ENCODE results near the gene EDN2.

The EDN2 gene

GRCh38 chr1:41500378-41500777, 15.9 kb upstream of the EDN2 start:
- Histone ChIP-seq H3K27ac (no peak overlapping the region), H3K4me3 (ENCODE audit: low read depth, low read length) (no peak overlapping the region), H3K36me3 (replicated peaks) (no peaks in the 10 kb centered on the region), H3K27me3 (replicated peaks) (no peaks in the 10 kb centered on the region)
- no peak for DNase-seq
- no peak for TF ChIP-seq CTCF (IDR thresholded peaks at IDR 0.05; ENCODE audit: low read depth, low read length, missing control alignments)
- in situ Hi-C loops (cut with HindIII; ENCODE audit: low pct_ligation_motif_present, low sequenced_read_pairs) = no loop called here

GRCh38 chr1:41499591-41499990, 15.1 kb upstream of the EDN2 start:
- DNase-seq = no peak
- Histone ChIP-seq H3K27ac (no peak overlapping the region), H3K4me3 (ENCODE audit: low read depth, low read length) (no peak overlapping the region), H3K27me3 (replicated peaks) (no peaks in the 10 kb centered on the region), H3K36me3 (replicated peaks) (no peaks in the 10 kb centered on the region)
- in situ Hi-C loops (cut with HindIII; ENCODE audit: low pct_ligation_motif_present, low sequenced_read_pairs) = no loop called here
- TF ChIP-seq CTCF (IDR thresholded peaks at IDR 0.05; ENCODE audit: low read depth, low read length, missing control alignments) = no peak

- Histone ChIP-seq H3K27me3 (replicated peaks) (no peaks in the 10 kb centered on the region), H3K27ac (no peak overlapping the region), H3K36me3 (replicated peaks) (no peaks in the 10 kb centered on the region), H3K4me3 (ENCODE audit: low read depth, low read length) (no peak overlapping the region)
- TF ChIP-seq CTCF (IDR thresholded peaks at IDR 0.05; ENCODE audit: low read depth, low read length, missing control alignments) = no peak
- DNase-seq = no peak
- in situ Hi-C loops (cut with HindIII; ENCODE audit: low pct_ligation_motif_present, low sequenced_read_pairs) = no loop called here
Observed at GRCh38 chr1:41498804-41499203, 14.3 kb upstream of the EDN2 start.

- no peak for TF ChIP-seq CTCF (IDR thresholded peaks at IDR 0.05; ENCODE audit: low read depth, low read length, missing control alignments)
- in situ Hi-C loops (cut with HindIII; ENCODE audit: low pct_ligation_motif_present, low sequenced_read_pairs) = no loop called here
- H3K27me3 ChIP-seq (replicated peaks) = no peaks in the 10 kb centered on the region
- H3K4me3 ChIP-seq (ENCODE audit: low read depth, low read length) = no peak overlapping the region
- no peak for DNase-seq
- H3K27ac ChIP-seq = no peak overlapping the region
- no peaks in the 10 kb centered on the region for H3K36me3 ChIP-seq (replicated peaks)
Observed at GRCh38 chr1:41498391-41498790, 13.9 kb upstream of the EDN2 start.

- no peak for TF ChIP-seq CTCF (IDR thresholded peaks at IDR 0.05; ENCODE audit: low read depth, low read length, missing control alignments)
- no peak for DNase-seq
- Histone ChIP-seq H3K27me3 (replicated peaks) (no peaks in the 10 kb centered on the region), H3K36me3 (replicated peaks) (no peaks in the 10 kb centered on the region), H3K4me3 (ENCODE audit: low read depth, low read length) (no peak overlapping the region), H3K27ac (no peak overlapping the region)
- in situ Hi-C loops (cut with HindIII; ENCODE audit: low pct_ligation_motif_present, low sequenced_read_pairs) = no loop called here
Observed at GRCh38 chr1:41497461-41498030, 13.1 kb upstream of the EDN2 start.

- in situ Hi-C loops (cut with HindIII; ENCODE audit: low pct_ligation_motif_present, low sequenced_read_pairs) = no loop called here
- Histone ChIP-seq H3K27me3 (replicated peaks) (no peaks in the 10 kb centered on the region), H3K4me3 (ENCODE audit: low read depth, low read length) (no peak overlapping the region), H3K27ac (no peak overlapping the region), H3K36me3 (replicated peaks) (no peaks in the 10 kb centered on the region)
- DNase-seq = no peak
- no peak for TF ChIP-seq CTCF (IDR thresholded peaks at IDR 0.05; ENCODE audit: low read depth, low read length, missing control alignments)
Observed at GRCh38 chr1:41497056-41497440, 12.6 kb upstream of the EDN2 start.

Measured in brain microvascular endothelial cell (primary cell).